Endothelial cell (in vitro differentiated cells): ENCODE data around the gene RAB31. TPM values are rescaled to one million over a fixed set of nuclear protein-coding genes. Genes with fewer than 3 reads are reported as not detected.

Experiments
- DNase-seq: peaks from one replicate; pipeline ENCODE4 v3.0.0; 2021; ENCODE audit warnings: low spot score
- H3K27ac Mint-ChIP-seq: one replicate; pipeline ENCODE4 v1.8.0; 2021; ENCODE audit warnings: mixed read lengths, inconsistent platforms; ENCODE audit not compliant: unreplicated experiment
- H3K27me3 Mint-ChIP-seq: one replicate; pipeline ENCODE4 v1.8.0; 2021; ENCODE audit warnings: mild to moderate bottlenecking, moderate library complexity, mixed read lengths, inconsistent platforms; ENCODE audit not compliant: unreplicated experiment
- H3K36me3 Mint-ChIP-seq: one replicate; pipeline ENCODE4 v1.8.0; 2021; ENCODE audit warnings: mild to moderate bottlenecking, low read depth, mixed read lengths, inconsistent platforms; ENCODE audit not compliant: unreplicated experiment
- H3K4me1 Mint-ChIP-seq: one replicate; pipeline ENCODE4 v1.8.0; 2021; ENCODE audit warnings: mild to moderate bottlenecking, mixed read lengths, inconsistent platforms; ENCODE audit not compliant: unreplicated experiment
- H3K4me3 Mint-ChIP-seq: one replicate; pipeline ENCODE4 v1.8.0; 2021; ENCODE audit warnings: mild to moderate bottlenecking, mixed read lengths, inconsistent platforms; ENCODE audit not compliant: unreplicated experiment
- H3K9me3 Mint-ChIP-seq: one replicate; pipeline ENCODE4 v1.8.0; 2021; ENCODE audit warnings: mixed read lengths, inconsistent platforms; ENCODE audit not compliant: unreplicated experiment
- total RNA-seq: library from RNA; stranded (reverse); fragmentation: NEBNext Ultra II Directional; extraction: Animal tissue kit (Norgen Biotek cat#: 25700); gene quantifications from one replicate; pipeline ENCODE4 v1.2.1, GENCODE V29; 2021; ENCODE audit not compliant: unreplicated experiment
- TF ChIP-seq, protein P1 (sequence below): fragments of 200-600 bp; sonication (generic); IDR thresholded peaks from one replicate; pipeline ENCODE4 v1.5.0; 2021; ENCODE audit warnings: antibody characterized with exemption; ENCODE audit not compliant: unreplicated experiment

RAB31 gene
- total RNA-seq, 1 donor from 2014 or later, result 88.8 TPM

DNA sequence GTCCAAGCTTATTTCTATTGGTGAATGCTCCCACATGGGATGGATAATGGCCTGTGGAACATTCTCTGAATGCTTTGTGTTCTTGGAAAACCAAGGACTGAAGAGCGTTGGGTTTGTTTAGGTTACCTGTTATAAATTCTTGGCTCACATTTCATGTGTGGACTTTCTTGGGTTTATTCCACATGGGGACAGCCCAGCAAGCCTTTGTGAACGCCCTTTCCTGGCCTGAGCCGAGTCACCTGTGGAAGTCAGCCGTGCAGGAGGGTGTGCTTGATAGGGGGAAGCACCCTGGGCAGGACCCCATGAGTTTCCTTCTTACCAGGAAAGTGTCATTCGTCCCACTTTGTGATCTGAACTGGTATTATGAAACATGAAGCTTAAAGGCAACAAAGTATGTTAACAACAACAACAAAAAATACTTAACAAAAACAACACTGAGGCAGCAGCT, 4.1 kb downstream of the RAB31 start:
- peaks cover 57% of the 10 kb centered on the region for H3K4me1 Mint-ChIP-seq
- peak overlapping the region; percentile 37 for H3K4me3 Mint-ChIP-seq

DNA sequence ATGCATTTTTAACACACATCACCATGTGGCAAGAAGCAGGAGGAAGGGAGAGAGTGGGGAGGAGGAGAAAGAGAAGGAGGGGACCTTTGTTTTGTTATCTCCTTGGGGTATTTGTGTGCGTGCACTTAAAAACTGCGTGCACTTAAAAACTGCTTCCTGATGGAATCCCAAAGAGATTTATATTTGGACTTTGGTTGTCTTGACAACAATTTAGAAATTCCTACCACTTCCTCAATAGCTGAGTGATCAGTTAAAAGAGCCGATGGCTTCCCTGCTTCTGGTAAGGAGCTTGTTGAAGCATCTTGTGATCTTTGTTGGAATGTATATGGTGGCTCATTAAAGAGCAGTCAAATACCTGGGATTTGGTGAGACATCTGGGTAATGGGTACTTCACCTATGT, 4.5 kb downstream of the RAB31 start:
- Mint-ChIP-seq H3K27me3 (peaks cover 10% of the 10 kb centered on the region), H3K4me3 (peak overlapping the region; percentile 37), H3K4me1 (peaks cover 57% of the 10 kb centered on the region), H3K9me3 (no peaks in the 10 kb centered on the region), H3K36me3 (peaks cover 11% of the 10 kb centered on the region), H3K27ac (peak overlapping the region; percentile 74)
- no peak for DNase-seq
- TF ChIP-seq, protein P1, sequence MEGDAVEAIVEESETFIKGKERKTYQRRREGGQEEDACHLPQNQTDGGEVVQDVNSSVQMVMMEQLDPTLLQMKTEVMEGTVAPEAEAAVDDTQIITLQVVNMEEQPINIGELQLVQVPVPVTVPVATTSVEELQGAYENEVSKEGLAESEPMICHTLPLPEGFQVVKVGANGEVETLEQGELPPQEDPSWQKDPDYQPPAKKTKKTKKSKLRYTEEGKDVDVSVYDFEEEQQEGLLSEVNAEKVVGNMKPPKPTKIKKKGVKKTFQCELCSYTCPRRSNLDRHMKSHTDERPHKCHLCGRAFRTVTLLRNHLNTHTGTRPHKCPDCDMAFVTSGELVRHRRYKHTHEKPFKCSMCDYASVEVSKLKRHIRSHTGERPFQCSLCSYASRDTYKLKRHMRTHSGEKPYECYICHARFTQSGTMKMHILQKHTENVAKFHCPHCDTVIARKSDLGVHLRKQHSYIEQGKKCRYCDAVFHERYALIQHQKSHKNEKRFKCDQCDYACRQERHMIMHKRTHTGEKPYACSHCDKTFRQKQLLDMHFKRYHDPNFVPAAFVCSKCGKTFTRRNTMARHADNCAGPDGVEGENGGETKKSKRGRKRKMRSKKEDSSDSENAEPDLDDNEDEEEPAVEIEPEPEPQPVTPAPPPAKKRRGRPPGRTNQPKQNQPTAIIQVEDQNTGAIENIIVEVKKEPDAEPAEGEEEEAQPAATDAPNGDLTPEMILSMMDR, result no peak

More for the DNA sequence above, 4.1 kb downstream of the RAB31 start:
- TF ChIP-seq, protein P1, result no peak
- Mint-ChIP-seq H3K36me3 (peaks cover 8% of the 10 kb centered on the region), H3K27me3 (peaks cover 10% of the 10 kb centered on the region), H3K9me3 (no peaks in the 10 kb centered on the region), H3K27ac (peak overlapping the region; percentile 74)
- DNase-seq, result no peak

DNA sequence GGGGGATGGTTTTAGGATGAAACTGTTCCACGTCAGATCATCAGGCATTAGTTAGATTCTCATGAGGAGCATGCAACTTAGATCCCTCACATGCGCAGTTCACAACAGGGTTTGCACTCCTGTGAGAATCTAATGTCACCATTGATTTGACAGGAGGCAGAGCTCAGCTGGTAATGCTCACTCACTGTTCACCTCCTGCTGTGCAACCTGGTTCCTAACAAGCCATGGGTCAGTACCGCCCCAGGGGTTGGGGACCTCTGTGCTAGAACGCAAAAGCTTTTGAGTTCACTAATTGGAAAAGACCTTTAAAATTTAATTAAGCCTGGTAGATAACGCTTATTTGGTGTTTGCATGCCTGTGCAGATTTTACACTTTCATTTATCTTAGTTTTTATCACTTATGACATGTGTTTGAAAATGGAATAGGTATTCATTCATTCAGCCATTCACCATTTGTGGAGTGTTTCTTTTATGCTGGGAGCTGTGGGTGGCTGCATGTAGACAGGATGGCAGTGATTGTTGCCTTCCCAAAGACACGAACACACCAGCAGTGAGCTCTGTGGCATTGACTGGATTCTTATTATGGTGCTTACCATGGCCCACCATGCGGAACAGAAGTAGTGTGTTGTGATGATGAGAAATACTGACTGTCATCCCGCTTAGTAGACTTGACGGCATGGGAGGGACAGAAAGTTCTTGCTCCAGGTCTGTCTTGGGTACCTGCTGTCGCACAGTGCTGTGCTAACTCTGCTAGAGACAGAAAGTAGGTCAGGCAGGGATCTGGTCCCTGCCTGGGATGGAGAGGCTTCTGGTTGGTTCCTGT, 6.4 kb downstream of the RAB31 start:
- no peaks in the 10 kb centered on the region for H3K9me3 Mint-ChIP-seq
- H3K27me3 Mint-ChIP-seq, result peaks cover 7% of the 10 kb centered on the region
- TF ChIP-seq, protein P1, result no peak
- peaks cover 55% of the 10 kb centered on the region for H3K4me1 Mint-ChIP-seq
- no peak overlapping the region for H3K27ac Mint-ChIP-seq
- H3K36me3 Mint-ChIP-seq, result peaks cover 11% of the 10 kb centered on the region
- H3K4me3 Mint-ChIP-seq, result no peak overlapping the region
- DNase-seq, result no peak

DNA sequence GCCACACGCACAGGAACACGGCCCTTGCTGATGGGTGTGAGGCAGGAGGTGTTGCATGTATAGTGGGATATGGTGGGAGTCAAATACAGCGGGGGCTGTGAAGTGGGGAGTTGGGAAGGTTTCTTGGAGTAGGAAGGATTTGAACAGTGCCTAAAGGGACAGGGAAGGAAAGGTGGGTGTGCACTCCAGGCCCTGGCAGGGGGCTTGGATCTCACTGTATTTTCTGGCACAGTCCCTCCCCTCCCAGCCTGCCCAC, 6.9 kb downstream of the RAB31 start:
- H3K27me3 Mint-ChIP-seq, result peaks cover 4% of the 10 kb centered on the region
- H3K9me3 Mint-ChIP-seq, result no peaks in the 10 kb centered on the region
- TF ChIP-seq, protein P1, result no peak
- H3K36me3 Mint-ChIP-seq, result peaks cover 11% of the 10 kb centered on the region
- H3K4me1 Mint-ChIP-seq, result peaks cover 50% of the 10 kb centered on the region
- no peak overlapping the region for H3K27ac Mint-ChIP-seq
- DNase-seq, result no peak
- no peak overlapping the region for H3K4me3 Mint-ChIP-seq

DNA sequence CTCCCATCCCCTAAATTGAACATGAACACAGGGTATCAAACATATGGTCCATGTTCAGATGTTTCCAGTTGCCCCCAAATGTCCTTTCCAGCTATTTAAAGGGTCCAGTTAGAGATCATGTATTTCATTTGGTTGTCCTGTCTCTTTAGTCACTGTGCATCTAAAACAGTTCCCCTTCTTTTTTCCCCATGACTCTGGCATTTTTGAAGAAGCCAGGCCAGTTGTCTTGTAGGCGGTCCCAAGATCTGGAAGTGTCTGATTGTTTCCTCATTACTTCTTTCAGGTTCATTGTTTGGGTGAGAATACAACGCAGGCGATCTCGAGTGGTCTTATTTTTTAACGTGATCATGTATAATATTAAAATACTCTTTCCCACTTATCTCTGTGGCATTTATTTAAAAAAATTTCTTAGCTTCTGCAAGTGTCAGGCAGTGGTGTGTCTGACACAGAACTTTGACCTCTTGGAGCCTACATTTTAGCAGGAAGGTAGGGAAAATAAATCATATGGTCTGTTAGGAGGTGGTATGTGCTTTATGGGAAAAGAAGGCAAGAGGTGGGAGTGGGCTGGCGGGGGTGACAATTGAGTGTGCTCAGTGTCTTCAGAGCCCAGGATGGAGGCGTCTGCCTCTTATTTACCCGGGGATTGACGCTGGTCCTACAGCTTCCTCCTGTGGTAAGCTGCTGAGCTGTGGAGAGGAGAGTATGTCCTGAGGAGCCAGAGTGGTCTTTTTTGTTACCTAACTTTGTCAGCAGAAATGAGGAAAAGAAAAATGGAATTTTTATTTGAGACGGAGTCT, 8.1 kb downstream of the RAB31 start:
- H3K9me3 Mint-ChIP-seq, result no peaks in the 10 kb centered on the region
- peaks cover 40% of the 10 kb centered on the region for H3K4me1 Mint-ChIP-seq
- DNase-seq, result no peak
- H3K27me3 Mint-ChIP-seq, result peaks cover 4% of the 10 kb centered on the region
- TF ChIP-seq, protein P1, result no peak
- peaks cover 11% of the 10 kb centered on the region for H3K36me3 Mint-ChIP-seq
- no peak overlapping the region for H3K4me3 Mint-ChIP-seq
- no peak overlapping the region for H3K27ac Mint-ChIP-seq
